ENCODE data around the gene PDE2A.

Gene PDE2A

GRCh38 chr11:72704028-72704782, 30.0 kb upstream of the PDE2A start:
- DNase-seq: no peak

GRCh38 chr11:72703267-72704008, 29.2 kb upstream of the PDE2A start:
- no peak for DNase-seq

- DNase-seq: no peak
These were observed 28.5 kb upstream of the PDE2A start for GRCh38 chr11:72702577-72703241.

- no peak for DNase-seq
These were observed 27.9 kb upstream of the PDE2A start for GRCh38 chr11:72702096-72702495.

- no peak for DNase-seq
These were observed 27.2 kb upstream of the PDE2A start for GRCh38 chr11:72701466-72701865.

DNA sequence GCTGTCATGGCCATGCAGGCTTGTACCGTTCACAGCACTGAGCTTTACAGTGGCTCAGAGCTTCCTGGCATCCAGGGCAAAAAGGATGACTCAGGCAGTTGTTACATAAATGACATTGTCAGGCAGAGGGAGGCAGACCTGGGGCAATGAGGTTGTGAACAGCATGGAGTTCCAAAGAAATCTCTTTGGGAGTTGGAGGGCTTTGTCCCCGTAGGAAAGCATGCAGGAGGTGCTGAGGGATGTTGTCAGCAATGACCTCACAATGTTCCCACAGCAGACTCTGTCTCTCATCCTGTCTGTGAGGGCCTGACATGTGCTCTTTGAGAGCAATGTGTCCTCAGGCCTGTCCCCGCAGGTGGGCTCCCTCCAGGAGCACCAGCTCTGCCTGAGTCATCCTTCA, 25.9 kb upstream of the PDE2A start:
- no peak for DNase-seq

DNA sequence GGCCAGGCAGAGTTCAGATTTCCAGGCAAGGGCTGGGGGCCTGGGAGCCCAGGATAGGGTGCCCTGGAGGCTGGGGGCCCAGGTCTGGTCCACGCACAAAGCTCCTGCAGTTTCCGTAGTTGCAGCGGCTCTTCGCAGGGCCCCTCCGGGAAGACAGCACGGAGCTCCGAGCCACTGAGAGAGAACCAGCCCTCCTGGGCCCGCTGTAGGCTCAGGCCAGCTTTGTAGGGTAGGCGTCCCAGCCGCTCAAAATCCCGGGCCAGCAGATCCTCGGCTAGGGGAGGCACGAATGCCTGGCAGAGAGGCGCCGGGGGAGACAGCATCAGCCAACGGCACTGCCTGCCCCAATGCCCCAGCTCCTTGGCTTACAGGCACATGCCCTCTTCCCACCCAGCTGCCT, 23.6 kb upstream of the PDE2A start:
- no peak for DNase-seq

DNA sequence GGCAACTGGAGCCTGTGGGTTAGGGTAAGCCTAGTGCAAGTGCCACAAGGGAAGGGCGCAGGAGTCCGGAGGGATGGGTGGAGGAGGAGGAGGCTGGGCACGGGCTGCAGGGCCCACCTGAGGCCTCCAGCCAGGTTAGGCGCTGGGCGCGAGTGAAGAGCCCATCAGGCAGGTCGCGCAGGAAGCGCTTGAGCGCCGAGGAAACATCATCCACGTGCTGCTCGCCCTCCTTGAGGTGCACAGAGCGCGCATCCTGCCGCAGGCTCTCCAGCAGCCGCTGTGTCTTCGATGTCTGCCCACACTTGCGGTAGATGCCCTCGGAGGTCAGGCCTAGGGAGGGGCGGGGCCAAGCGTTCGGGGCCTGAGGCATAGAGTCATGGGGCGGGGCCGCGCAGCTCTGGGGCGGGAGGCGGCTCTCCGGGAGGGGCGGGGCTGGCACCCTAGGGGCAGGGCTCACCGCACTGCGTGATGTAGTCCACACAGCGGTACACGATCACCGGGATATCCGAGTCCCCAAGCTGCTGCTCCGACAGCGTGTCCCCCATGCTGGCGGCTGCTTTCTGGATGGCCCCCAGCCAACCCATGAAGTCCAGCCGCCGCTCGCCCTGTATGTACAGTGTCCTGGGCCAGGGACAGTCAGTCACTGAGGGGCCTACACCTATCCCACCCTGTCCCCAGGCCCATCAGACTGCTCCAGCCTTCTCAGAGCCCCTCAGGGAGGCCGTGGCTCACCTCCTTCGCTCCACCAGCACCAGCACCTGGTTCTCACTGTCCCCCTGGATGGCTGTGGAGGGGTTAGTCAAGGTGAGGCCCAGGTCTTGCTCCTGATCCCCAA, 22.9 kb upstream of the PDE2A start:
- DNase-seq: no peak

GRCh38 chr11:72695354-72695753, 21.1 kb upstream of the PDE2A start:
- DNase-seq: no peak

DNA sequence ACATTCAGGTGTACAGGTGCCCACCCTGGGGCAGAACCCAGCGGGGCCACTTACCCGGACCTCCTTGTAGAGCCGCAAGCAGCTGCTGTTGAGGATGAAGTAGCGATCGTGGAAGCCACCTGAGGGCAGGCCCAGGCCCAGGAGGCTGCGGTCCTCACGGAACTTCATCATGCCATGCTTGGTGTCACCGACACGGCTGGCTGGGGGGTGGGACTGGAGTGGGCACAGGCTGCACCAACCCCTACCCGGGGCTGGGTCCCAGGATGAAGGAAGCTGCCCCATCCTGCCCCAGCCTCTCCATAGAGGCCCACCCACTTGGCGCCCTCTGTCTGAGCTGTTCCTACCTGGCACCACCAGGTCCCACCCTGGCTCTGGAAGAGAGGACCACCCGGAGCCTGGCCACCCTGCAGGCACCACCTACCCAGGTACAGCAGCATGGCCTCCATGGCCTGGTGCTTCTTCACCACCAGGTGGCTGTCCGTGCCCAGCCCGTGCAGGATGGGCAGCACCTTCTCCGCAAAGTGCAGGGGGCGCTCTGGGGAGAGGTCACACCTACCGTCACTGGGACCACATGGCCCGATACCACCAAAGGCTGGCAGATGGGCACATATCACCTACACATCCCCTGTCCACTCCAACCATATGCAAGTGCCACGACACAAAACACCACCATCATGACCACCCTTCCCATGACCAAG, 19.2 kb upstream of the PDE2A start:
- DNase-seq: no peak

DNA sequence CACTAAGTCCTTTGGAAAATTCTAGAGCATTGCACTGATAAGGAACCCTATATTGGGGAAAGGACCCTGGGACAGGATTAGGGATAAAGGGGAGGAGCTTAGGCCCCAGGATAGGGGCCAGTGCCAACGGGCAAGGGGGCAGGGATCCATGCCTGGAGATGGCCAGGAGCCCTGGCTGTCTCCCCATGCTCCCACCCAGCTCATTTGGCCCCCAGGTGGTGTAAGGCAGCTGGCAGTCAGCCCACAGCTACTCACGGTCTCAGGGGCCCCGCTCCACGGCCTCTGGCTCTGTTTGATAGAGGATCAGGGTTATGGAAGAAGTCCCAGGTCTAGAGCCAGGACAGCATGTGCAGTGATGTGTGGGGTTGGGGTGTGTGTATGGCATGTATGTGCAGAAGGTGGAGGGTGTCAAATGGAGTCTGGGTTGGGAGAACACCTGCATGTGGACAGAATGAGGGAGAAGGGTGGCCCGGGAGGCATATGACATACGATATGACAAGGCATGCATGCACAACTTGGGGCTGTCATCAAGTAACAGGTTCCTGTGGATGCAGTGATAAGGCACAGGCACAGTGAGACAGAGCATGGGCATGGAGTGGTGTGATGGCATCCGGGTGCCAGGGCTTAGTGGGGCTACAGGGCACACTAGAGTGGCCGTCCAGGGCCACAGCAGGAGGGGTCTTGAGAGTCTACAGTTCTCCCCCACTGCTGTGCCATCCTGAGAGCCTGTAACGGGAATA, 18.4 kb upstream of the PDE2A start:
- DNase-seq: no peak

- no peak for DNase-seq
These were observed 15.9 kb upstream of the PDE2A start for GRCh38 chr11:72690166-72690565.

GRCh38 chr11:72688929-72689328, 14.7 kb upstream of the PDE2A start:
- DNase-seq: no peak

- DNase-seq: no peak
These were observed 14.3 kb upstream of the PDE2A start for GRCh38 chr11:72688486-72688885.

GRCh38 chr11:72687326-72687725, 13.1 kb upstream of the PDE2A start:
- DNase-seq: no peak

DNA sequence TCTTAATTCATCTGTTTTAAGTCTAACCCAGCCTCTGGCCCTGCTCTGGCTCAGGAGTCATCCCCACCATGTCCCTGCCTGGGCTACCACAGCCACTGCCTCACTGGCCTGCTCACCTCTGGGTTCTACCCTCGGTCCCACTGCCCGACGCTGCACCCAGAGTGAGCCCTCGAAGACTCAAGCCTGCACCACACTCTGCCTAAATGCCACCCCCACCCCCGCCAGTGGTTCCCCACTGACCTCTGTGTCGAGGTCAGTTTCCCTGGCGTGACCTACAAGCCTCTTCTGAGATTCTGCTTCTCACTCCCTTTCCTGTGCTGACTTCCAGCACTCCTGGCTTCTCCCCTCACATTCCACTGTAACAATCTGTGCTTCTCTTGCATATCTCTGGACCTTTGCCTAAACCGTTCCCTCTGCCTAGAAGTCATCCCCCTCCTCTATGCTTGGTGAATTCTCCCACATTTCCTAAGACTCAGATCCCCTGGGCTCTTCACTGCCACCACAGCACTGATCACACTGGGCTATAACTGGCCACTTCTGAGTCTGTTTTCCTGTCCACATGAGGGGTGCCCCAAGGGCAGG, 12.5 kb upstream of the PDE2A start:
- DNase-seq: no peak

- DNase-seq: no peak
These were observed 11.6 kb upstream of the PDE2A start for GRCh38 chr11:72685560-72686480.

DNA sequence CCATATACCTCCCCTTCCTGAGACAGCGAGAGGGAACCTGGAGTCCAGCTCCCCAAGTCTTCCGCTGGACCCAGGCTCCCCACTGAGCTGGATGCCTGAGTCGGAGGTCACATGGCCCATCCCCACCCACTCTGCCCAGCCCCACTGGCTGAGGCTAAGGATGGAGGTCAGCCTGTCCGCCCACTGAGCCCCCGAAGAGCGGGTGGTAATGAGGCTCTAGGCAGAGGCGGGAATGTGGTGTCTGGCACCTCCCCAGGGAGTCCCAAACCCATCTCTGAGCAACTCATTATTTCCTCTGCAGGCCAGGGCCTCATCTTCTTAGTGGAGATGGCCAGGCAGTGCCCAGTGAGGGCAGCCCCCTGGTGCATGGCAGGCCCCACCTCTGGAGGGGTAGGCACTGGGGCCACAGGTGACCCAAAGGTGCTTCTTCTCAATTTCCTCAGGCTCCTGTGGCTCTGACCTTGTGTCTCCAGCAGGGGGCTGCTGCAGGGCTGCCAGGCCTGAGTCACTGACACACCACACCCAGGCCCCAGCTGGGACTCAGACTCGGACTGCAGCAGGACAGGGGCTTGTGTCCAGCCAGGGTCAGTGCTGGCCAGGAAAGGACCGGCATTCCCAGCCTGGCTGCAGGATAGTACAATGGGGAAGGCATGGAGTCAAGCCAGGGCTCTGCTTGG, 10.2 kb upstream of the PDE2A start:
- DNase-seq: peak; percentile 36

GRCh38 chr11:72683782-72684200, 9.6 kb upstream of the PDE2A start:
- peak; percentile 61 for DNase-seq

GRCh38 chr11:72682858-72683243, 8.6 kb upstream of the PDE2A start:
- no peak for DNase-seq
